Ovary (tissue), 9 donors: ENCODE measurements around the gene KIF15. TPM values are rescaled to one million over a fixed set of nuclear protein-coding genes. Genes with fewer than 3 reads are reported as not detected.
"Not testable (repeated sequence)": the region's sequence is repeated elsewhere in the genome, so short reads cannot be mapped to it uniquely, and the experiment has no call there.

Experiments used
- DNase-seq, 5 donors: peaks; one replicate each; pipeline ENCODE4 v3.0.0-alpha.2; 2019 to 2020
- H3K27ac ChIP-seq, 2 donors: fragments of 200-600 bp; one replicate each; pipeline versions ENCODE4 v1.5.1 to v1.8.0; 2019 to 2022
- H3K27me3 ChIP-seq: fragments of 200-600 bp; one replicate; pipeline ENCODE4 v1.8.0; 2022
- H3K36me3 ChIP-seq: fragments of 200-600 bp; sonication (generic); one replicate; pipeline ENCODE4 v1.5.1; 2019
- H3K4me1 ChIP-seq: one replicate; pipeline ENCODE4 v1.8.1; 2013; ENCODE audit warnings: mild to moderate bottlenecking, moderate library complexity; ENCODE audit not compliant: insufficient read depth
- H3K4me3 ChIP-seq: fragments of 200-600 bp; sonication (generic); one replicate; pipeline ENCODE4 v1.5.1; 2017
- H3K9me3 ChIP-seq, 2 donors: fragments of 200-600 bp in 1 of 2; sonication (generic) in 1 of 2; one replicate each; pipeline versions ENCODE4 v1.5.1 to v1.8.1; 2013 to 2019; ENCODE audit warnings: mild to moderate bottlenecking in 1 of 2, moderate library complexity in 1 of 2
- CTCF ChIP-seq, 3 donors: fragments of 450-650 bp in 2 of 3; fragments of 200-600 bp in 1 of 3; IDR thresholded peaks; one replicate each; pipeline versions ENCODE4 v1.5.1 to v1.8.0; 2016 to 2022; ENCODE audit warnings: antibody characterized with exemption in 3 of 3, mild to moderate bottlenecking in 1 of 3
- EP300 ChIP-seq: sonication (generic); formaldehyde crosslinking; IDR thresholded peaks from one replicate; pipeline ENCODE4 v1.6.1; 2017; ENCODE audit warnings: antibody characterized with exemption
- POLR2A ChIP-seq: fragments of 450-650 bp; IDR thresholded peaks from one replicate; pipeline ENCODE4 v1.6.1; 2017; ENCODE audit warnings: antibody characterized with exemption, mild to moderate bottlenecking, moderate library complexity
- WGBS, 3 donors: extraction: QIAGEN DNeasy Blood & Tissue Kit in 1 of 3; methylation state at CpG; one replicate each; pipeline versions ENCODE4 v1.1.5 to v1.1.7; 2013 to 2017; 5-methylcytosine and 5-hydroxymethylcytosine counted together
- intact Hi-C, 4 donors: fragments of 100-400 bp; cut with DNase I; formaldehyde crosslinking; loops; one replicate each; pipeline versions ENCODE4 v1.11.0 to v1.15.1; 2022 to 2023
- polyA plus RNA-seq, 2 donors: library from polyadenylated mRNA; stranded (reverse); fragments of 200-250 nt in 1 of 2; fragments of 350-450 nt in 1 of 2; fragmentation: Illumina TruSeq in 1 of 2; extraction: RNeasy Lipid Tissue Mini Kit (QIAGEN cat#74804) in 1 of 2; gene quantifications; one replicate each; pipeline ENCODE4 v1.2.3, GENCODE V29; 2013 to 2014
- total RNA-seq, 7 donors: library from RNA; depleted of rRNA in 2 of 7; stranded (reverse); fragments of >200 nt in 2 of 7; fragmentation: NEBNext Ultra II Directional in 3 of 7; extraction: Animal tissue kit (Norgen Biotek cat#: 25700) in 3 of 7; gene quantifications; one replicate each; pipeline versions ENCODE4 v1.1.0 to v1.2.4, GENCODE V29; 2016 to 2023
- donor health status: DM: no; HTN: no; CAD: no; lungs with moderate emphysema.
- donor health status: DM: no; HTN: no; CAD: no.
- donor health status: Bipolar disorder and iron deficiency.
- donor health status: DM: yes; HTN: yes; CAD: no.
- donor health status: DM: no; HTN: no; CAD: no.
- donor health status: DM: yes; HTN: yes; CAD: no.

The KIF15 gene
- total and polyA plus RNA-seq, 9 donors, result 0.15 to 0.99 (median 0.33) TPM; not detected in 1

GRCh38 chr3:44805960-44806359, 44.4 kb downstream of the KIF15 start:
- TF ChIP-seq POLR2A (no peak), CTCF (IDR thresholded peaks at IDR 0.05) (no peak), EP300 (no peak)
- intact Hi-C loops, result no loop called here
- H3K4me3 ChIP-seq, result no peak overlapping the region

GRCh38 chr3:44814751-44815150, 53.2 kb downstream of the KIF15 start:
- TF ChIP-seq CTCF (IDR thresholded peaks at IDR 0.05) (no peak), POLR2A (no peak)
- Histone ChIP-seq H3K36me3 (no peaks in the 10 kb centered on the region), H3K4me1 (no peaks in the 10 kb centered on the region), H3K4me3 (no peak overlapping the region), H3K27me3 (no peaks in the 10 kb centered on the region), H3K9me3 (no peaks in the 10 kb centered on the region), H3K27ac (no peak overlapping the region)
- 92 to 93% (median 93%) methylated on average over 6 of the region's 6 CpGs for WGBS, 3 donors
- DNase-seq, result no peak
- intact Hi-C loops, result no loop called here

More at GRCh38 chr3:44805960-44806359, 44.4 kb downstream of the KIF15 start:
- Histone ChIP-seq H3K9me3 (no peaks in the 10 kb centered on the region), H3K27me3 (no peaks in the 10 kb centered on the region), H3K4me1 (no peaks in the 10 kb centered on the region), H3K36me3 (no peaks in the 10 kb centered on the region), H3K27ac (no peak overlapping the region)
- WGBS, 3 donors, result 95 to 99% (median 95%) methylated on average over 2 of the region's 2 CpGs
- no peak for DNase-seq

DNA sequence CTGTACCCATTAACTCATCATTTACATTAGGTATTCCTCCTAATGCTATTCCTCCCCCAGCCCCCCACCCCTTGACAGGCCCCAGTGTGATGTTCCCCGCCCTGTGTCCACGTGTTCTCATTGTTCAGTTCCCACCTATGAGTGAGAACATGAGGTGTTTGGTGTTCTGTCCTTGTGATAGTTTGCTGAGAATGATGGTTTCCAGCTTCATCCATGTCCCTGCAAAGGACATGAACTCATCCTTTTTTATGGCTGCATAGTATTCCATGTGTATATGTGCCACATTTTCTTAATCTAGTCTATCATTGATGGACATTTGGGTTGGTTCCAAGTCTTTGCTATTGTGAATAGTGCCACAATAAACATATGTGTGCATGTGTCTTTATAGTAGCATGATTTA, 54.7 kb downstream of the KIF15 start:
- DNase-seq, H3K4me1 ChIP-seq, H3K27me3 ChIP-seq, H3K27ac ChIP-seq, H3K9me3 ChIP-seq, H3K36me3 ChIP-seq, H3K4me3 ChIP-seq, intact Hi-C loops: not testable (repeated sequence)
- WGBS, 3 donors, result 97 to 98% (median 98%) methylated on average over 2 of the region's 2 CpGs

DNA sequence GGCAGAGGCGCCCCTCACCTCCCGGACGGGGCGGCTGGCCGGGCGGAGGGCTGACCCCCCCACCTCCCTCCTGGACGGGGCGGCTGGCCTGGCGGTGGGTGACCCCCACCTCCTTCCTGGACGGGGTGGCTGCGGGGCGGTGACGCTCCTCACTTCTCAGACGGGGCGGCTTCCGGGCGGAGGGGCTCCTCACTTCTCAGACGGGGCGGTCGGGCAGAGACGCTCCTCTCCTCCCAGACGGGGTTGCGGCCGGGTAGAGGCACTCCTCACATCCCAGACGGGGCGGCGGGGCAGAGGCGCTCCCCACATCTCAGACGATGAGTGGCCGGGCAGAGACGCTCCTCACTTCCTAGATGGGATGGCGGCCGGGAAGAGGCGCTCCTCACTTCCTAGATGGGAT, 59.6 kb downstream of the KIF15 start:
- H3K4me1 ChIP-seq, H3K9me3 ChIP-seq, H3K27ac ChIP-seq, DNase-seq, H3K36me3 ChIP-seq, H3K27me3 ChIP-seq, intact Hi-C loops, H3K4me3 ChIP-seq: not testable (repeated sequence)
- WGBS, 3 donors, result 94 to 98% (median 95%) methylated on average over 28 to 34 of the region's 34 CpGs

- TF ChIP-seq POLR2A (no peak), CTCF (IDR thresholded peaks at IDR 0.05) (no peak), EP300 (no peak)
- DNase-seq, result no peak
- Histone ChIP-seq H3K27me3 (no peaks in the 10 kb centered on the region), H3K4me1 (no peaks in the 10 kb centered on the region), H3K4me3 (no peak overlapping the region), H3K36me3 (no peaks in the 10 kb centered on the region), H3K27ac (no peak overlapping the region), H3K9me3 (no peaks in the 10 kb centered on the region)
- intact Hi-C loops, result no loop called here
- 78 to 94% (median 90%) methylated on average over 2 of the region's 2 CpGs for WGBS, 3 donors
These were observed 63.8 kb downstream of the KIF15 start for GRCh38 chr3:44825264-44825925.
